H1 (cell line): Measurements from ENCODE around the gene RIMS1. TPM values are rescaled to one million over a fixed set of nuclear protein-coding genes. Genes with fewer than 3 reads are reported as not detected.

Source experiments
- BACH1 ChIP-seq: IDR thresholded peaks from 2 replicates; pipeline ENCODE4 v1.6.1; 2012; ENCODE audit warnings: low read length, improper control_type of control experiment
- E2F6 ChIP-seq: IDR thresholded peaks from 2 replicates; pipeline ENCODE4 v1.6.1; 2012; ENCODE audit warnings: inconsistent platforms
- EGR1 ChIP-seq: IDR thresholded peaks from 2 replicates; pipeline ENCODE4 v1.6.1; 2011; ENCODE audit warnings: low read depth, low read length, borderline replicate concordance
- GABPA ChIP-seq: IDR thresholded peaks from 2 replicates; pipeline ENCODE4 v1.6.1; 2011; ENCODE audit warnings: mild to moderate bottlenecking, low read length, moderate library complexity, borderline replicate concordance; ENCODE audit not compliant: insufficient read depth
- TEAD4 ChIP-seq: IDR thresholded peaks from 2 replicates; pipeline ENCODE4 v1.6.1; 2012; ENCODE audit warnings: low read depth, low read length, inconsistent platforms, mixed read lengths
- polyA plus RNA-seq, 7 experiments: library from polyadenylated mRNA; depleted of rRNA in 3 of 7; stranded (reverse) in 5 of 7; unstranded in 2 of 7; fragments of >200 nt in 5 of 7; fragments of 200-250 nt in 2 of 7; gene quantifications; 1 replicate in 5 of 7; 2 replicates in 1 of 7; 4 replicates in 1 of 7; pipeline versions ENCODE4 v1.2.1 to v1.2.3, GENCODE V29; 2011 to 2013; ENCODE audit warnings: missing spikeins in 2 of 7, mixed read lengths in 2 of 7
- total RNA-seq: library from RNA; stranded (reverse); fragmentation: NEBNext Ultra II Directional; extraction: Animal tissue kit (Norgen Biotek cat#: 25700); gene quantifications from 2 replicates; pipeline ENCODE4 v1.2.1, GENCODE V29; 2021

Gene RIMS1
- total and polyA plus RNA-seq, 2 of the 8 experiments (the other 6 are each of a cell fraction or from before 2014, with no cell fraction given): 0.63 to 2.3 TPM

- TF ChIP-seq BACH1 (no peak), GABPA (no peak), EGR1 (no peak), E2F6 (no peak), TEAD4 (no peak)
Measured at GRCh38 chr6:72049376-72049775, 163.0 kb downstream of the RIMS1 start (continued).
